DND-41 (cell line): ENCODE data around the gene TMEM252.

Source experiments
- CTCF ChIP-seq: IDR thresholded peaks from 2 replicates; pipeline ENCODE4 v1.5.1; 2012; ENCODE audit warnings: borderline replicate concordance, low read length, moderate library complexity, mild to moderate bottlenecking; ENCODE audit not compliant: poor library complexity, severe bottlenecking; ENCODE audit errors: extremely low read depth
- EZH2 ChIP-seq: IDR thresholded peaks from 3 replicates; pipeline ENCODE4 v1.6.1; 2012; ENCODE audit warnings: borderline replicate concordance, low read depth, mild to moderate bottlenecking, moderate library complexity, low read length, inconsistent platforms; ENCODE audit not compliant: severe bottlenecking

DNA sequence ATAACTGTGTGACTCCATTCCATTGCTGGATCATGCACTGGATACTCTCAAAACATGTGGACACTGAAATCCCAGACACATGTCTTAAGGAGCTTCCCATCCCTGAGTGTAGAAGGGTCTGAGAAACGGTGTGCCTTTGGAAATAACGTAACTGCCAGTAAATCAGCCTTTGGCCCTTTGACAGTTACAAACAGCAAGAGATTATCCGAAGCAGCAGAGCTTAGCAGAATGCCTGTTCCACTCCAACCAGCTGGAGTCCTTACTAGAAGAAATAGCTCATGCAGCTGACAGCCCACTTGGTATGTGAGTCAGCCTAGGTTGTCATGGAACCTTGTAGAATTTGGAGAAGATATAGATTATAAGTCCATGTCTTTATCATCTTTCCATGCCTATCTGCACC is 7.0 kb downstream of the TMEM252 start:
- TF ChIP-seq CTCF (no peak), EZH2 (no peak)
